HG03175 (cell line): Measurements from ENCODE around the gene COPS2.
"Not testable (repeated sequence)": the region's sequence is repeated elsewhere in the genome, so short reads cannot be mapped to it uniquely, and the experiment has no call there.

Experiments
- ATAC-seq: cut with Tn5 transposase; IDR thresholded peaks from one replicate; pipeline ENCODE4 v1.9.1; 2021; ENCODE audit warnings: mild to moderate bottlenecking, moderate library complexity; ENCODE audit not compliant: unreplicated experiment

The COPS2 gene

DNA sequence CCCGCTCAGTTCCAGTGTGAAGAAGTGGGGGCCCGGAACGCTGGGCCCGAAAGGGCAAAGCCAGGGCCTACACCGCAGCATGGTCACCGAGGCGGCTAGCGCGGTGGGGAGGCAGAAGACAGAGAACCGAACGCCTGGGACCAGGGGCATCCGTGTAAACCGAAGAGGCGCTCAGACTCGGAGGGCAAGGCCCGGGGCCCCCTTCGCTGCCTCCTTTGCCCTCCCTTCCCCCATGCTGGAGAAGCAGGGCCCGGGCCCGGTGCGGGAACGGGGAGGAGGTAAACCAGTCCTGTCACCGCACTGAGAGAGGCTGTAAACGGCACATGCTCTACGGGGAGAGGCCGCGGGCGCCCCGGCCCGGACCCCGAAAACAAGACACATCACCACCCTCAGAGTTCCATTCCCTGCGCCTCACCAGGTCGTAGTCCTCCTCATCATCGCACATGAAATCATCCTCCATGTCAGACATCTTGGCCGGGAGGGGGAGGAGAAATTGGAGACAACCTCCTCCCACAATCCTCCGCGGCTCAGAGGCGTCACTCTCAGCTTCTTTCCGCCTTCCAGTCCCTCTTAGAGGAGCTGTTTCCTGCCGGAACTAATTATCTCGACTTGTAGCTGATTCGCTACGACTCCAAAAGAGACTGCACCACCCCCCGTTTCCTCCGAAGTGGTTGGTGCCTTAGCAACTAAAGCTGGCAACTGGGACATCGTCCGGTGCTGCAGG, at the start of gene COPS2:
Gene COPS2, minus strand, starts transcription at position 490 of the 724 bp plus-strand sequence. Its CDS starts 21 bp downstream, at position 469.
- ATAC-seq: peak; percentile 91

DNA sequence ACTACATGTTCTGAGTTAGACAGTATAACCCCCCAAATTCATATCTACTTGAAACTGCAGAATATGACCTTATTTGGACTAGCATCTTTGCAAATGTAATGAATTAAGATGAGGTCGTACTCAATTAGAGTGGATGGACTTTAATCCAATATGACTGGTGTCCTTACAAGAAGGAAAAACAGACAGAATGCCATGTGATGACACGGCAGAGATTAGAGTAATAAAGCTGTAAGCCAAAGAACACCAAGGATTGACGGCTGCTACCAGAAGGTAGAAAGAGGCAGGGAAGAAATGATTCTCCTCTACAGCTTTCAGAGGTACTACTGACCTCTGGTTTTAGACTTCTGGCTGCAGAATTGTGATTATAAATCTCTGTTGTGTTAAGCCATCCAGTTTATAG, 44.9 kb upstream of the COPS2 start:
- no peak for ATAC-seq

DNA sequence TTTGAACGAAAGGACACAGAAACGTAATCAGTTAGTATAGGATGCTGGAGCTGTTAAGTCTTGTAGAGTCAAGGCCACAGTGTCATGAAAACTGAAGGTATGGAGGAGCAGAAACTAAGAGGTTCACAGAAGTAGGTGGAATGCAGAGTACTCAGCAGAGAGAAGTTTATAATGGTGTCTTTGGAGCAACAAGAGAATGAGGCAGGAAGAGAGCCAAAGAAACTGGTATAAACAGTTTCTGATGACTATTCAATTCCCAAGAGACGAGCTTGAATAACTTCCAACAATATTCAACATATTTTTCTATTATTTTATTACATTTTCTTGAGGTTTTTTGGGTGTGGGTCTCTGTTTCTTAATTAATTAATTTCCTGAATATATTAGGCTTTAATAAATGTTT, 44.3 kb upstream of the COPS2 start:
- ATAC-seq: no peak

DNA sequence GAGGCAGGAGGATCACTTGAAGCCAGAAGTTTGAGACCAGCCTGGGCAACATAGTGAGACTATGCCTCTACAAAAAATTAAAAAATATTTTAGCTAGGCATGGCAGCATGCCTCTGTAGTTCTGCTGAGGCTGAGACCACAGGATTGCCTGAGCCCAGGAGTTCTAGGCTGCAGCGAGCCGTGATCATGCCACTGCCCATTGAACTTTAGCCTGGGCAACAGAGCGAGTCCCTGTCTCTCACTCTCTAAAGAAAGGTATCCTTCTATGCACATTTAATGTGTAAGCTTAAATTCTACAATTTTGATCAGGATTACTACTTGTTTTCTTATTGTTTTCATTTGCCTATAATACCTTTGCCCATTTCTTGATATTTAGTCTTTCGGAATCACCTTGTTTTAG, 41.5 kb upstream of the COPS2 start:
- no peak for ATAC-seq

DNA sequence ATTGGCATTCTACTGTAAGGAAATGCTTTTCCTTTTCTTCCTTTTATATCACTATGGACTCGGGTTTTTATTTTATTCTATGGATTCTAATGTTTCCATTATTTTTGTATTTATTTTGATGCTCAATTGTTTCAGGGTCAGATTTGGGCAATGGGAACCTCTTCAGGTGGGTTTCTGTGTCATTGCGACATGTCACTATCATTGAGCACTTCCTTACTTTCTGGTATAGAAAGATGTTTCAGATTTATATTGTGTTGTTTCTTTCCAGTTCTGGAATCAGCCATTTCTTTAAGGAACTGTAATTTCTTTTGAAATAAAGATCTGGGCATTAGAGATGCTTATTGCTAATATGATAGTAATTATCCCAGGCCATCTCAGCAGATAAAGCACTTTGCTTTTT, 36.5 kb upstream of the COPS2 start:
- no peak for ATAC-seq

DNA sequence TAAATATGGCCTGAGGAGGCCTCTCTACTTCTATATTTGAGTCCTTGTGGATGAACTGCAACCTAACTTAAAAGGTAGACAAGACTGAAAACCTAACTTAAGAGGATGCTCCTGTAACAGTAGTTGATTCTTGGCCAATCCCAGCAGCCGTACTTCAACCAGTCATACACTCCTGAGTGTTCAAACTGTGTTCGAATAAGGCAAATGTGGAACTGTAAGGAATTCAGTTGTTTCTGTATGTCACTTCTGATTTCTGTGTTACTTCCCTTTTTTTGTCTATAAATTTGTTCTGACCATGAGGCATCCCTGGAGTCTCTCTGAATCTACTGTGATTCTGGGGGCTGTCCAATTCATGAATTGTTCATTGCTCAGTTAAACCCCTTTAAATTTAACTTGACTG, 35.2 kb upstream of the COPS2 start:
- no peak for ATAC-seq

DNA sequence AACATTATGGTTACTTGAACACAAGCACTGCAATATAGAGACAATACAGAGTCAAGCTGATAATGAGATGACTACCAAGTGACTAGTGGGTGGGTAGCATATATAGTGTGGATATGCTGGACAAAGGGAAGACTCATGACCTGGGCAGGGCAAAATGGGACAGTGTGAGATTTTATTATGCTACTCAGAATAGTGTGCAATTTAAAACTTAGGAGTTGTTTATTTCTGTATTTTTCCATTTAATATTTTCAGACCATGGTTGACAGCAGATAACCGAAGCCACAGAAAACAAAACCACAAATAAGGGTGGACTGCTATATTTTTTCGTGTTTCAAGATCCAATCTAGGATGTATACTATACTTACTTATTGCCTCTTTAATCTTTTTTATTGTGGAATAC, 34.2 kb upstream of the COPS2 start:
- no peak for ATAC-seq

DNA sequence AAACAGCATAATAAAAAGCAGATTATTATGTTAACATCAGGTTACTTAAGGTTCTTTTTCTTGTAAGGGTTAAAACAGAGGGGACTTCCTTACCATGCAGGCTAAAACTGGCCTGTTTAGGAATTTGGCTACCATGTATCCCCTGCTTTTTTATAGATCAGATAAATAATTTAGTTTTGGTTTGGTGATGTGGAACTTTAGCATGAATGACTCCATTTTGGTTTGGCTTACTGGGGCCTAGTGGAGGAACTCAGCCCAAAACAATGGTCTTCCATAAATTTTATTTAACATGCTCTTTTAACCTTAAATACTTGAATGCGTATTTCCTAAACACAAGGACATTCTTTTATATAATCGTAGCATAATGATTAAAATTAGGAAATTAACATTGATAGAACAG, 33.5 kb upstream of the COPS2 start:
- ATAC-seq: no peak

DNA sequence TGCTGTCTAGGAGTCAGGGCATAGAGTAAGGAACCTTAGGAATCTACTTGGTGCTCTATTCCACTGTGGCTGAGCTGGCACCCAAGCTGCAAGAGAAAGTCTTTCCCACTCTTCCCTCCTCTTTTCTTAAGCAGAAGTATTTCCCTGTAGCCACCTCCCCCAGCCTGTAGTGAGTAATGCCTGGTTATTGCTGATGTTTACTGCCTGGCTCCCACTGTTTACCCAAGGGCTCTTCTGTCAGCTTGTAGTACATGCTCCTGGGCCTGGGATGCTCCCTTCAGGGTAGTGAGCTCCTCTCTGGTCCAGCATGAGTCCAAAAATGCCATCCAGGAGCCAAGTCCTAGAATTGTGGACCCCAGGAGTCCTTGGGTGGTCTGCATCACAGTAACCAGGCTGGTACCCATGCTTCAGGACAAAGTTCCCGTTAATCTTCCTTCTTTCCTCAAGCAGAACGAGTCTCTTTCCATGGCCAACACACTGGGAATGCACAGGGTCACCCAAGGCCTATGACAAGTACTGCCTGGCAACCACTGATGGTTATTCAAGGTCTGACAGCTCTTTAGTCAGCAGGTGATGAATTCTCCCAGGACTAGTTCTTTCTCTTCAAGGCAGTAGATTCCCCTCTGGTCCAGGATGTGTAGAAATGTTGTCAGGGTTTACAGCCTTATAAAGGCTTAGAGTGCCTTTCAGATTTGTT, 32.3 kb upstream of the COPS2 start:
- no peak for ATAC-seq

DNA sequence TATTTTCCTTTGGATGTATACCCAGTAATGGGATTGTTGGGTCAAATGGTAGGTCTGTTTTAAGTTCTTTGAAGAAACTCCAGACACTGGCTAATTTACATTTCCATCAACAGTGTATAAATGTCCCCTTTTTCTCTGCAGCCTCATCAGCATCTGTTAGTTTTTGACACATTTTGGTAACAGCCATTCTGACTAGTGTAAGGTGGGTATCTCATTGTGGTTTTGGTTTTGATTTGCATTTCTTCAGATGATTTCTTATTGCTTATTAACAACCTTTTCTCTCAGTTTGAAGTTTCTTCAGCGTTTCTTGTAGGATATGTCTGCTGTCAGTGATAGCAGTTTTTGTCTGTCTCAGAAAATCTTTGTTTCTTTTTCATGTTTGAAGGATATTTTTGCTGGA, 30.1 kb upstream of the COPS2 start:
- peak; percentile 92 for ATAC-seq

DNA sequence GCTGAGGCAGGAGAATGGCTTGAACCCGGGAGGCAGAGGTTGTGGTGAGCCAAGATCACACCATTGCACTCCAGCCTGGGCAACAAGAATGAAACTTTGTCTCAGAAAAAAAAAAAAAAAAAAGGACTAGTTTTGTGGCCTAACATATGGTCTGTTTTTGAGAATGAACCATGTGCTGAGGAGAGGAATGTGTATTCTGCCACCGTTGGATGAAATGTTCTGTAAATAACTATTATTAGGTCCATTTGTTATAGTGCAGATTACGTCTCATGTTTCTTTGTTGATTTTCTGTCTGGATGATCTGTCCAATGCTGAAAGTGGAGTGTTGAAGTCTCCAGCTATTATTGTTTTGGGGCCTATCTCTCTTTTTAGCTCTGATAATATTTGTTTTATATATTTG, 28.3 kb upstream of the COPS2 start:
- ATAC-seq: not testable (repeated sequence)

DNA sequence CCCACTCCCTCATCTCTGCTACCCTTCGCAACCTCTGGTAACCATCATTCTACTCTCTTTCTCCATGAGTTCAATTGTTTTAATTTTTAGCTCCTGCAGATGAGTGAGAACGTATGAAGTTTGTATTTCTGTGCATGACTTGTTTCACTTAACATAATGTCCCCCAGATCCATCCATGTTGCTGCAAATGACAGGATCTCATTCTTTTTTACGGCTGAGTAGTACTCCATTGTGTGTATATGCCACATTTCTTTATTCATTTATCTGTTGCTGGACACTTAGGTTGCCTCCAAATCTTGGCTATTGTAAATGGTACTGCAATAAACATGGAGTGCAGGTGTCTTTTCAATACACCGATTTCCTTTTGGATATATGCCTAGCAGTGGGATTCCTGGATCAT, 26.7 kb upstream of the COPS2 start:
- ATAC-seq: no peak

DNA sequence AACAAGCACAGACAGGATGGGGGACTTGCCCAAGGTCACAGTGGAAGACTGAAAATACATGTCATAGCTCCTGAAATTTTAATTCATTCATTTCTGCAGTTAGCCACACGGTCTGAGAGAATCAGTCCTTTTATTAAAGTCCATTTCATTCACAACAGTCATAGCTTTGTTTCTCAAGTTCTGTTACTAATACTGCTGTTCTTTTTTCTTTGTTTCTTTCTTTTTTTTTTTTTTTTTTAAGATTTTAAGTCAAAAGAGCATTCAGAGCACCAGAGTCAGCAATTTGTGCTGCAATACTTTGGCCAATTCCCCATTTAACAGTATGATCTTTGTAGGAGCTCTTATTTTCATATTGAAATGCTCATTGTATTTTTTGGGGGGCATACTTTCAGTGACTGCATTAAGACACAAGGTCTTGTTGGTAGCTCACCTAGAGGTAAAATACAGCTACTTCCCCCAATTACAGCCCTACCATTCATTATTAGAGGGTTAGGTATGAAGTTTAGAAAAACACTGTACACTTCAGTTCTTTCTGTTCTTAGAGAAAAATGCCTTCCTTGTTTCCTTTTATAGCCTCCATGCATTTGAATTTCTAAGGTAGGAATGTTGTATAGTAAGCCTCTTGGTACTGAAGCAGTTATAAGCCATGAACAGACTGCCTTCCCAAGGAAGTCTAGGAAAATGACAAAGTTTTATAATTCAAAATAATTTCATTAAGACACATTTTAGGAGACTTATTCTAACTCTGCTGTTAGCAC, 24.2 kb upstream of the COPS2 start:
- no peak for ATAC-seq

DNA sequence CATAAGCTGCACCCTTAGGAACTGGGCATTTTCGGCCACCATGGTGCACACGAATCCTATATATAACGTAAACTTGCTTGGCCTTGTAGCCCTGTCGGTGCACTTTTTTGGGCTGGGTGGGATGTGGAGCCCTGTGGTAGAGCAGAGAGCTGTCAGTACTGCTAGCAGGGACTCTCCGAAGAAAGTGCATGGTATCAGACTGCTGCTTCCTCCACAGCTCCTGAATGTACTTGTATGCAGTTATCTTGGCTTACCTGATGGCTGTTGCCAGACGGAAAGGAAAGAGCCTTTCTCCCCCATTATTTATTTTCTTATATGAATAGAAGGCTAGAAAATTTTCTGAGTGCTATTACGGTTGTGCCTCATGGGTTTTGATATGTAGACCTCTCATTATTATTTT, 23.1 kb upstream of the COPS2 start:
- no peak for ATAC-seq

DNA sequence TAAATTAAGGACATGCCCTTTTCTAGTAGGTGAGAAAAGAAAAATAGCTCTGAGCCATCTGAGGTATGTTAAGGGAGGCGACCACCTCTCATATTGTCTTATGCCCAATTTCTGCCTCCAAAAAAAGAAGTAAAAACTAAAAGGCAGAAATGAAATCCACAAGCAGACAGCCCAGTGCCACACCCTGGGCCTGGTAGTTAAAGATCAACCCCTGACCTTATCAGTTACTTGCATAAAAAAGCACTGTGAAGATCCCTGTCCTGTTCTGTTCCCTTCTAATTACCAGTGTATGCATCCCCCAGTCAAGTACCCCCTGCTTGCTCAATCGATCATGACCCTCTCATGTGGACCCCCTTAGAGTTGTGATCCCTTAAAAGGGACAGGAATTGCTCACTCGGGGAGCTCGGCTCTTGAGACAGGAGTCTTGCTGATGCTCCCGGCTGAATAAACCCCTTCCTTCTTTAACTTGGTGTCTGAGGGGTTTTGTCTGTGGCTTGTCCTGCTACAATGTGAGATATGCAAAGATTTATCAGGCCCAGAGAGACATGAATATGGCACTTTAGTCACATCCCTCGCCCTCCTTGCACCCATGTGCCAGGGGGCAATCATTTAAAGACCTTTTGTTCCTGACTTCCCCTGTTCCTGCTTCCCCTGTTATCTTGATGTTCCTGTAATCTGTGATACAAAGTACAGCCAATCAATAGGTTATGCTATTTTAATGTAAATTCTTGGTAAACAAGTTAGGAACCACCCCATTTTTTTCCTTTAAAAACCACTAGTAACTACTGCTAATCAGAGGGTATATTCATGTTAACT, 20.4 kb upstream of the COPS2 start:
- ATAC-seq: not testable (repeated sequence)

DNA sequence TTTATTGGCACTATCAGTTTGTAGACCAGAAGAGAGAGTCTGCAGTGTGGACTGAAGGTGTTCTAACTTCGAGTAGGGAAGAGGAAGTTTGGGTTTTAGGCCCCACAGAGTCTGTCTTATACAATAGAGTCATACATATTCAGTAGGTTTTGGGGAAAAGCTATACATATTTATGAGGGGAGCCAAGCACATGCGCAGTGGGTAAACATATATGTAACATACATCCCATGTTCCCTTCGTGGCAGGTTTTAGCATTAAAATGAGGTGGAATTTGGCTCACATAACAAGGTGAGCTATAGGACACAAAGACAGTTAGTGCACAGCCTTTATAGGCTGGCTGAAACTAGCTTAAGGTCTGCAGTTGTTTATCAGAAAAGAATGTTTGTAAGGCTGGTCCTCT, 19.5 kb upstream of the COPS2 start:
- no peak for ATAC-seq

DNA sequence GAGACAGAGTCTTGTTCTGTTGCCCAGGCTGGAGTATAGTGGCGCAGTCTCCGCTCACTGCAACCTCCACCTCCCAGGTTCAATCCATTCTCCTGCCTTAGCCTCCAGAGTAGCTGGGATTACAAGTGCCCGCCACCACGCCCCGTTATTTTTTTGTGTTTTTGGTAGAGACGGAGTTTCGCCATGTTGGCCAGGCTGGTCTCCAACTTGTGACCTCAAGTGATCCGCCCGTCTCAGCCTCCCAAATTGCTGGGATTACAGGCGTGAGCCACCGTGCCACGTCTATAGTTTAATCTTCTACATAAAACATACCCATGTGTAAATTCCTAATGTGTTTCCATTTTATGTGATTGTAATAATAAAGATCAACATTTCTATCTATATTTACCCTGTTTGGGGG, 16.4 kb upstream of the COPS2 start:
- no peak for ATAC-seq

DNA sequence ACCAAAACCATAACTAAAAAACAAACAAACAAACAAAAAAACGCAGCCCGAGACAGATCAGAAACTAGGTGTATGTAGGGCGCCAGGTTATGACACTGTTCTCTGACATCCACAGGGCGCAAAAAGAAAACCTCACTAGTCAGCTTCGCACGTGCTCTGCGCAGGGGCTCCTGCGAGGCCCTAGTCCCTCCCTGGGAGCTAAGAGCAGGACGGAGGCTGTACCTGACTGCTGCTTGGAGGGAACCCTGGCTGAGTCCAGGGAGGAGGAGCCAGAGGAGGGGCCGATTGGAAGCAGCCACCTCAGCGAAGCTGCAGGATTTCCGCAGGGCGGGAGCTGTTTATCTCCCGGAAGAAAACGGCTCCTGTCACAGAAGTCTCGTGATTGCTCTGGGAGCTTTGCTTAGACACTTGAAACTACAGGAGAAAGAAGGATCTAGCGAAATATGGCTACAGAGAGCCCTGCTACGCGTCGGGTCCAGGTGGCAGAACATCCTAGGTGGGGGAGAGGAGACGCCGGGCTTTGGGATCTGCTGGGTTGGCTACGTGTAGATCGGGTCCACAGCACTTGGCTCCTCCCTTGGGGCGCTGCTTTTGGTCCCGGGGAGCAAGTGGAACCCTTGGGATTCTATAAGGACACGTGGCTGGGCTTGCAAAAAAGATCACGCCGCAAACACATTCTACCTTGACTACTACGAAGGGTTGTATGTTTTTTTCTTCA, 14.6 kb upstream of the COPS2 start, which contains the start of gene GALK2:
Gene GALK2, plus strand, starts transcription at position 368 of the 718 bp plus-strand sequence. Its CDS starts 76 bp downstream, at position 444.
- peak; percentile 87 for ATAC-seq

DNA sequence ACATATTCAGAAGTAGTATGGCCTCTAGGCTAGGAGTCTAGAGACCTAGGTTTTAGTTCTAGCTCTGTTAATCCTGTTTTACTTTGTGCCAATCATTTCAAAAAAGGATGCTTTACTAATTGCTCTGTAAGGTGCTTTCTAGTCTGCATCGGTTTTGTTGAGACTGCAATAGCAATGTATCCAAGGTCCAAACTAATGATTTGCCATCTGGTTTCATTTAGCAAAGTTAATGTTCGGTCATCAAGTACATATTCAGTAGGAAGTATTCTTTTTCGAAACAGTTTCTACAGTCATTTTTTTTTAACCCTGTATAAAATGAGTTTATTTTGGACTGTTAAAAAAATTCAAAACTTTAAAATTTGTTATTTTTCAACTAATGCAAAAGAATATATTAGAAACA, 12.6 kb upstream of the COPS2 start:
- ATAC-seq: no peak

DNA sequence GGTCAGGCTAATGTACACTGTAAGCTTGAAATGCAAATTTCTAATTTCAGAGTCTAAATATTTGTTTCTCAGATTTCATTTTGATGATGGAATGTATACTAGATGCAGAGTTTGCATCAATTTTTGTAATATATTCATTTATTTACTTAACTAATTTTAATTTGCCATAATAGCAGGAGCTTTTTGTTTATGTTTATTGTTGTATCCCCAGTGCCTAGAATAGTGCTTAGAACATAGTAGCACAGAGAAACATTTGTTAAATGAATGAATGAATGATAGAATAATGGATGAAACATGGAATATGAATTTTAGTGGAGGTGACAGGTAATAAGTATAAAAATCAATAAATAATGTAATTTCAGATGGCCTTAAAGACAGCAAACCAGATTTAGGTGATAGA, 9.5 kb upstream of the COPS2 start:
- no peak for ATAC-seq
